GM18505 (cell line): ENCODE data around the gene RIPOR2.

Experiments
- ATAC-seq: cut with Tn5 transposase; IDR thresholded peaks from one replicate; pipeline ENCODE4 v1.9.1; 2021; ENCODE audit not compliant: unreplicated experiment
- POLR2A ChIP-seq: IDR thresholded peaks from 4 replicates; pipeline ENCODE4 v1.6.1; 2011; ENCODE audit warnings: borderline replicate concordance; ENCODE audit not compliant: insufficient read depth, insufficient read length; ENCODE audit errors: extremely low read depth

Gene RIPOR2

GRCh38 chr6:24856901-24857670 is 78.7 kb downstream of the RIPOR2 start:
- TF ChIP-seq POLR2A, result no peak
- ATAC-seq, result no peak

- TF ChIP-seq POLR2A, result no peak
Observed at GRCh38 chr6:24856246-24856599, 79.5 kb downstream of the RIPOR2 start.

GRCh38 chr6:24855395-24856245 is 80.1 kb downstream of the RIPOR2 start:
- no peak for TF ChIP-seq POLR2A
- no peak for ATAC-seq

More at GRCh38 chr6:24856246-24856599, 79.5 kb downstream of the RIPOR2 start:
- no peak for ATAC-seq

GRCh38 chr6:24854077-24854666 is 81.6 kb downstream of the RIPOR2 start:
- no peak for ATAC-seq
- no peak for TF ChIP-seq POLR2A

GRCh38 chr6:24851086-24851485 is 84.7 kb downstream of the RIPOR2 start:
- ATAC-seq, result no peak
- no peak for TF ChIP-seq POLR2A

GRCh38 chr6:24849713-24850112 is 86.0 kb downstream of the RIPOR2 start:
- TF ChIP-seq POLR2A, result no peak
- ATAC-seq, result no peak

- ATAC-seq, result no peak
- no peak for TF ChIP-seq POLR2A
Observed at GRCh38 chr6:24848461-24848860, 87.3 kb downstream of the RIPOR2 start.

GRCh38 chr6:24847402-24847801 is 88.4 kb downstream of the RIPOR2 start:
- ATAC-seq, result no peak
- TF ChIP-seq POLR2A, result no peak

GRCh38 chr6:24845578-24845977 is 90.2 kb downstream of the RIPOR2 start:
- no peak for TF ChIP-seq POLR2A
- no peak for ATAC-seq

- TF ChIP-seq POLR2A, result no peak
- no peak for ATAC-seq
Observed at GRCh38 chr6:24844903-24845302, 90.9 kb downstream of the RIPOR2 start.

- no peak for ATAC-seq
- TF ChIP-seq POLR2A, result no peak
Observed at GRCh38 chr6:24844061-24844460, 91.7 kb downstream of the RIPOR2 start.

- no peak for TF ChIP-seq POLR2A
- ATAC-seq, result no peak
Observed at GRCh38 chr6:24840187-24840586, 95.6 kb downstream of the RIPOR2 start.

GRCh38 chr6:24838994-24839393 is 96.8 kb downstream of the RIPOR2 start:
- no peak for ATAC-seq
- no peak for TF ChIP-seq POLR2A
